Sciatic nerve (tissue), 2 donors: ENCODE measurements around the gene CWC25. TPM values are rescaled to one million over a fixed set of nuclear protein-coding genes. Genes with fewer than 3 reads are reported as not detected.
A peak's percentile ranks its signal among the peaks of the same experiment; 100 is the strongest.
"Not testable (repeated sequence)": the region's sequence is repeated elsewhere in the genome, so short reads cannot be mapped to it uniquely, and the experiment has no call there.

ENCODE experiments used
- ATAC-seq: fragments of 200-7000 bp; cut with Tn5 transposase; one replicate; pipeline ENCODE4 v1.9.1; 2020; ENCODE audit warnings: mild to moderate bottlenecking, moderate library complexity
- DNase-seq: peaks from one replicate; pipeline ENCODE4 v3.0.0-alpha.2; 2020; ENCODE audit warnings: low spot score
- intact Hi-C: fragments of 100-400 bp; cut with DNase I; formaldehyde crosslinking; loops from one replicate; pipeline ENCODE4 v1.14.2; 2022
- total RNA-seq: library from RNA; stranded (reverse); fragmentation: NEBNext Ultra II Directional; extraction: Animal tissue kit (Norgen Biotek cat#: 25700); gene quantifications from one replicate; pipeline ENCODE4 v1.2.1, GENCODE V29; 2021
- donor health status: DM: no; HTN: no; CAD: no.
- donor health status: DM: no; HTN: no; CAD: no.

The CWC25 gene
- total RNA-seq, 1 donor from 2014 or later = 25.6 TPM

GRCh38 chr17:38796451-38797157, 28.5 kb downstream of the CWC25 start:
- intact Hi-C loops = no loop called here
- DNase-seq (no peak), ATAC-seq (no peak)

- intact Hi-C loops = no loop called here
- DNase-seq (no peak), ATAC-seq (no peak)
Measured at GRCh38 chr17:38794221-38794620, 30.9 kb downstream of the CWC25 start.

GRCh38 chr17:38791162-38791561, 34.0 kb downstream of the CWC25 start:
- intact Hi-C loops = no loop called here
- ATAC-seq (no peak), DNase-seq (no peak)

- intact Hi-C loops, DNase-seq, ATAC-seq: not testable (repeated sequence)
Measured at GRCh38 chr17:38790148-38790707, 34.9 kb downstream of the CWC25 start.

- intact Hi-C loops = no loop called here
- ATAC-seq (no peak), DNase-seq (no peak)
Measured at GRCh38 chr17:38789185-38789584, 35.9 kb downstream of the CWC25 start.

- ATAC-seq, DNase-seq, intact Hi-C loops: not testable (repeated sequence)
Measured at GRCh38 chr17:38787999-38788398, 37.1 kb downstream of the CWC25 start.

GRCh38 chr17:38786372-38786771, 38.7 kb downstream of the CWC25 start:
- ATAC-seq = no peak
- intact Hi-C loops = no loop called here
- DNase-seq = no peak

- ATAC-seq (no peak), DNase-seq (no peak)
- intact Hi-C loops = no loop called here
Measured at GRCh38 chr17:38783227-38783626, 41.9 kb downstream of the CWC25 start.

- no peak for ATAC-seq
- no peak for DNase-seq
- intact Hi-C loops = no loop called here
Measured at GRCh38 chr17:38779965-38780752, 45.0 kb downstream of the CWC25 start.

- no peak for ATAC-seq
- no peak for DNase-seq
- intact Hi-C loops = no loop called here
Measured at GRCh38 chr17:38777641-38778250, 47.4 kb downstream of the CWC25 start.

GRCh38 chr17:38773258-38773657, 51.9 kb downstream of the CWC25 start:
- ATAC-seq (no peak), DNase-seq (no peak)
- intact Hi-C loops = no loop called here

GRCh38 chr17:38768417-38768816, 56.7 kb downstream of the CWC25 start:
- intact Hi-C loops = no loop called here
- DNase-seq (no peak), ATAC-seq (no peak)

GRCh38 chr17:38766341-38766740, 58.8 kb downstream of the CWC25 start:
- no peak for DNase-seq
- ATAC-seq = no peak
- intact Hi-C loops = no loop called here

GRCh38 chr17:38762231-38762630, 62.9 kb downstream of the CWC25 start:
- DNase-seq (no peak), ATAC-seq (no peak)
- intact Hi-C loops = no loop called here

GRCh38 chr17:38761612-38762011, 63.5 kb downstream of the CWC25 start:
- DNase-seq (no peak), ATAC-seq (no peak)
- intact Hi-C loops = no loop called here

GRCh38 chr17:38753071-38753506, 72.0 kb downstream of the CWC25 start:
- intact Hi-C loops = no loop called here
- DNase-seq (no peak), ATAC-seq (no peak)

GRCh38 chr17:38752308-38753070, 72.6 kb downstream of the CWC25 start, which contains the start of gene PSMB3:
Gene PSMB3 (plus strand): TSS chr17:38752741. CDS start chr17:38752827, 86 bp downstream.
- peak; percentile 92 for ATAC-seq
- DNase-seq = peak; percentile 97
- intact Hi-C loops = no loop called here

GRCh38 chr17:38751808-38752307, 73.3 kb downstream of the CWC25 start:
- ATAC-seq = peak; percentile 71
- intact Hi-C loops = no loop called here
- DNase-seq = peak; percentile 93
